ENCODE measurements around the gene POU2F1.

GRCh38 chr1:167441222-167441621, 220.5 kb downstream of the POU2F1 start:
- TF ChIP-seq EZH2phosphoT487 (IDR thresholded peaks at IDR 0.05; ENCODE audit: borderline replicate concordance, low read depth, low read length) (no peak), CTCF (conservative IDR thresholded peaks at IDR 0.05; ENCODE audit: low read length) (no peak)
